Parathyroid adenoma (tissue), 2 donors: Measurements from ENCODE around the gene LMBR1.
"Not testable (repeated sequence)": the region's sequence is repeated elsewhere in the genome, so short reads cannot be mapped to it uniquely, and the experiment has no call there.

Experiments
- H2AFZ ChIP-seq: fragments of 300-600 bp; sonication (generic); one replicate; pipeline ENCODE4 v1.7.0; 2017; ENCODE audit warnings: antibody characterized with exemption, mild to moderate bottlenecking
- H3K27ac ChIP-seq: fragments of 300-600 bp; sonication (generic); one replicate; pipeline ENCODE4 v1.7.0; 2017
- H3K27me3 ChIP-seq: fragments of 300-600 bp; sonication (generic); one replicate; pipeline ENCODE4 v1.7.0; 2017; ENCODE audit warnings: low read length; ENCODE audit not compliant: control insufficient read depth, insufficient read depth
- H3K36me3 ChIP-seq: fragments of 300-600 bp; sonication (generic); one replicate; pipeline ENCODE4 v1.7.0; 2017; ENCODE audit warnings: low read length; ENCODE audit not compliant: control insufficient read depth, insufficient read depth
- H3K4me1 ChIP-seq: fragments of 300-600 bp; sonication (generic); one replicate; pipeline ENCODE4 v1.7.0; 2017; ENCODE audit warnings: control low read depth
- H3K4me2 ChIP-seq: fragments of 300-600 bp; sonication (generic); one replicate; pipeline ENCODE4 v1.7.0; 2017; ENCODE audit warnings: low read length
- H3K4me3 ChIP-seq: fragments of 300-600 bp; sonication (generic); one replicate; pipeline ENCODE4 v1.7.0; 2017; ENCODE audit warnings: low read depth, low read length
- H3K79me2 ChIP-seq: fragments of 300-600 bp; sonication (generic); one replicate; pipeline ENCODE4 v1.7.0; 2017; ENCODE audit warnings: control low read depth
- H3K9ac ChIP-seq: fragments of 300-600 bp; sonication (generic); one replicate; pipeline ENCODE4 v1.7.0; 2017; ENCODE audit warnings: mild to moderate bottlenecking
- H3K9me3 ChIP-seq: fragments of 300-600 bp; sonication (generic); one replicate; pipeline ENCODE4 v1.7.0; 2017; ENCODE audit warnings: low read length; ENCODE audit not compliant: control insufficient read depth
- CTCF ChIP-seq: fragments of 300-600 bp; sonication (generic); IDR thresholded peaks from one replicate; pipeline ENCODE4 v1.7.0; 2017; ENCODE audit warnings: antibody characterized with exemption, mild to moderate bottlenecking
- donor health status: primary hyperparathyroidism.

The LMBR1 gene

GRCh38 chr7:156919132-156919713, 26.2 kb upstream of the LMBR1 start:
- no peak overlapping the region for H2AFZ ChIP-seq
- H3K9ac ChIP-seq, result no peak overlapping the region
- no peaks in the 10 kb centered on the region for H3K27me3 ChIP-seq
- H3K4me2 ChIP-seq, result no peak overlapping the region
- H3K27ac ChIP-seq, result no peak overlapping the region
- no peak overlapping the region for H3K4me3 ChIP-seq
- no peaks in the 10 kb centered on the region for H3K4me1 ChIP-seq
- no peak for TF ChIP-seq CTCF
- H3K9me3 ChIP-seq, result no peaks in the 10 kb centered on the region
- no peaks in the 10 kb centered on the region for H3K36me3 ChIP-seq
- H3K79me2 ChIP-seq, result no peaks in the 10 kb centered on the region

DNA sequence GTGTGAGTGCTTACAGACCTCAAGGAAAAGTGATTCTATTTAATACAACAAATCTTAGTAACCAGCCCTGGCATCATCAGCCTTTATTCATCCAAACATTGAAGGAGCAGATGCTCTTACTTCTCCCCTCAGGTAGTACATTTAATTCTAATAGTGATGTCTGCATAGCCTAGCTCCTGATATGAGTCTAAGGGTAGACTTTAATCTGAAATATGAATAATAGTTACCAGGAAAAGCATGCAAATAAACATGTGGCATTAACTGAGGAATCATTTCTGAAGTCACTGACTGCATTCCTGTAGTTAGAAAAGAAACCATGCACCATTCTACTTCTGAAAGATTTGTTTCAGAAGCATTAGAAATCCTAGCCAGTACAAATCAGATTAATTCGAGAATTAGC, 25.7 kb upstream of the LMBR1 start:
- no peaks in the 10 kb centered on the region for H3K36me3 ChIP-seq
- TF ChIP-seq CTCF, result no peak
- no peaks in the 10 kb centered on the region for H3K27me3 ChIP-seq
- H3K4me2 ChIP-seq, result no peak overlapping the region
- H3K4me3 ChIP-seq, result no peak overlapping the region
- H2AFZ ChIP-seq, result no peak overlapping the region
- no peaks in the 10 kb centered on the region for H3K79me2 ChIP-seq
- H3K27ac ChIP-seq, result no peak overlapping the region
- no peak overlapping the region for H3K9ac ChIP-seq
- no peaks in the 10 kb centered on the region for H3K9me3 ChIP-seq
- H3K4me1 ChIP-seq, result no peaks in the 10 kb centered on the region

DNA sequence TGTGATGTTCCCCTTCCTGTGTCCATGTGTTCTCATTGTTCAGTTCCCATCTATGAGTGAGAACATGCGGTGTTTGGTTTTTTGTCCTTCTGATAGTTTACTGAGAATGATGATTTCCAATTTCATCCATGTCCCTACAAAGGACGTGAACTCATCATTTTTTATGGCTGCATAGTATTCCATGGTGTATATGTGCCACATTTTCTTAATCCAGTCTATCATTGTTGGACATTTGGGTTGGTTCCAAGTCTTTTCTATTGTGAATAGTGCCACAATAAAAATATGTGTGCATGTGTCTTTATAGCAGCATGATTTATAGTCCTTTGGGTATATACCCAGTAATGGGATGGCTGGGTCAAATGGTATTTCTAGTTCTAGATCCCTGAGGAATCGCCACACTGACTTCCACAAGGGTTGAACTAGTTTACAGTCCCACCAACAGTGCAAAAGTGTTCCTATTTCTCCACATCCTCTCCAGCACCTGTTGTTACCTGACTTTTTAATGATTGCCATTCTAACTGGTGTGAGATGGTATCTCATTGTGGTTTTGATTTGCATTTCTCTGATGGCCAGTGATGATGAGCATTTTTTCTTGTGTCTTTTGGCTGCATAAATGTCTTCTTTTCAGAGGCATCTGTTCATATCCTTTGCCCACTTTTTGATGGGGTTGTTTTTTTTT, 16.7 kb upstream of the LMBR1 start:
- not testable (repeated sequence) for H3K4me3 ChIP-seq, H3K27ac ChIP-seq, H3K4me1 ChIP-seq, H3K4me2 ChIP-seq, H3K36me3 ChIP-seq, H3K9me3 ChIP-seq, H3K9ac ChIP-seq, H3K27me3 ChIP-seq, H3K79me2 ChIP-seq, H2AFZ ChIP-seq

DNA sequence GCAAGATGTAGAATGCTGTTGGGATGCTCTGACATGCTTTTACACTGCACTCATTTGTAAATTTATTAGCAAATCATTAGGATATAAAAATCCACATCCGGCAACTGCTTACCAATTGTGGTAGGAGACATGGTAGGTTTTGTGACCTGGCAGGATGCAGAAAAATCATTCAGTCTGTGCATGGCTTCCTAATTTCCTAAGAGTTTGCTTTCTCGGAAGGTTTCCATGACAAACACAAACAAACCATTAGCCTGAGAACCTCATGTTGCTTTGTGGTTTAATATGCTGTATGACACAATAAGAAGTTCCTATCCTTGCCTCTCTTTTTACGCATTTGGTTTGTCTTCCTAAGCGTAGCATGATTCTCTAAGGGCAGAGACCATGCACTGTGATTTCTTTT, 14.7 kb upstream of the LMBR1 start:
- Histone ChIP-seq H3K79me2 (no peaks in the 10 kb centered on the region), H3K4me1 (peaks cover 5% of the 10 kb centered on the region), H3K36me3 (no peaks in the 10 kb centered on the region), H3K4me2 (no peak overlapping the region), H3K4me3 (no peak overlapping the region), H3K27ac (no peak overlapping the region), H3K27me3 (no peaks in the 10 kb centered on the region), H3K9ac (no peak overlapping the region), H2AFZ (no peak overlapping the region), H3K9me3 (no peaks in the 10 kb centered on the region)
- no peak for TF ChIP-seq CTCF

- H2AFZ ChIP-seq, result no peak overlapping the region
- no peak overlapping the region for H3K9ac ChIP-seq
- no peaks in the 10 kb centered on the region for H3K27me3 ChIP-seq
- no peak overlapping the region for H3K27ac ChIP-seq
- no peaks in the 10 kb centered on the region for H3K79me2 ChIP-seq
- no peak overlapping the region for H3K4me2 ChIP-seq
- no peaks in the 10 kb centered on the region for H3K36me3 ChIP-seq
- TF ChIP-seq CTCF, result no peak
- H3K4me3 ChIP-seq, result no peak overlapping the region
- H3K4me1 ChIP-seq, result peaks cover 5% of the 10 kb centered on the region
- no peaks in the 10 kb centered on the region for H3K9me3 ChIP-seq
Observed at GRCh38 chr7:156906200-156906649, 13.2 kb upstream of the LMBR1 start.
